HG02623 (cell line): ENCODE results near the gene NUP153.
"Not testable (repeated sequence)": the region's sequence is repeated elsewhere in the genome, so short reads cannot be mapped to it uniquely, and the experiment has no call there.

Experiments used
- ATAC-seq: cut with Tn5 transposase; IDR thresholded peaks from one replicate; pipeline ENCODE4 v1.9.1; 2021; ENCODE audit warnings: moderate library complexity; ENCODE audit not compliant: unreplicated experiment

The NUP153 gene

GRCh38 chr6:17612048-17612447 lies 94.7 kb downstream of the NUP153 start:
- ATAC-seq: no peak

GRCh38 chr6:17610835-17611234 lies 95.9 kb downstream of the NUP153 start:
- ATAC-seq: no peak

GRCh38 chr6:17606606-17607005 lies 100.1 kb downstream of the NUP153 start:
- ATAC-seq: no peak

GRCh38 chr6:17602888-17603287 lies 103.8 kb downstream of the NUP153 start:
- no peak for ATAC-seq

GRCh38 chr6:17601386-17601703 lies 105.4 kb downstream of the NUP153 start:
- no peak for ATAC-seq

GRCh38 chr6:17600527-17601385 lies 106.0 kb downstream of the NUP153 start:
- ATAC-seq: peak; percentile 44

GRCh38 chr6:17599877-17600526 lies 106.7 kb downstream of the NUP153 start, which contains the start of gene FAM8A1:
FAM8A1 (plus strand) TSS chr6:17600302; CDS start chr6:17600410, 108 bp downstream.
- peak; percentile 86 for ATAC-seq

GRCh38 chr6:17596085-17596484 lies 110.6 kb downstream of the NUP153 start:
- no peak for ATAC-seq

- no peak for ATAC-seq
Observed at GRCh38 chr6:17593246-17593645, 113.5 kb downstream of the NUP153 start.

GRCh38 chr6:17591287-17591686 lies 115.4 kb downstream of the NUP153 start:
- ATAC-seq: no peak

- peak; percentile 41 for ATAC-seq
Observed at GRCh38 chr6:17589406-17590096, 117.2 kb downstream of the NUP153 start.

GRCh38 chr6:17588011-17588410 lies 118.7 kb downstream of the NUP153 start:
- ATAC-seq: no peak

- not testable (repeated sequence) for ATAC-seq
Observed at GRCh38 chr6:17586623-17587022, 120.1 kb downstream of the NUP153 start.

- no peak for ATAC-seq
Observed at GRCh38 chr6:17585766-17586490, 120.8 kb downstream of the NUP153 start.

GRCh38 chr6:17584241-17584803 lies 122.4 kb downstream of the NUP153 start:
- ATAC-seq: no peak

GRCh38 chr6:17583811-17584210 lies 122.9 kb downstream of the NUP153 start:
- ATAC-seq: no peak

- not testable (repeated sequence) for ATAC-seq
Observed at GRCh38 chr6:17581282-17581681, 125.4 kb downstream of the NUP153 start.

- ATAC-seq: no peak
Observed at GRCh38 chr6:17580518-17581048, 126.1 kb downstream of the NUP153 start.

GRCh38 chr6:17577059-17577458 lies 129.7 kb downstream of the NUP153 start:
- ATAC-seq: no peak

GRCh38 chr6:17574866-17575560 lies 131.7 kb downstream of the NUP153 start:
- ATAC-seq: no peak
